Right cardiac atrium (tissue), 5 donors: Measurements from ENCODE around the gene SCRT2. TPM values are rescaled to one million over a fixed set of nuclear protein-coding genes. Genes with fewer than 3 reads are reported as not detected.
"Not testable (repeated sequence)": the region's sequence is repeated elsewhere in the genome, so short reads cannot be mapped to it uniquely, and the experiment has no call there.

Experiments used
- ATAC-seq, 2 donors: fragments of 200-7000 bp; cut with Tn5 transposase; one replicate each; pipeline versions ENCODE4 v1.8.0 to v1.9.1; 2020; ENCODE audit warnings: moderate library complexity in 2 of 2, mild to moderate bottlenecking in 1 of 2
- DNase-seq, 3 donors: peaks; one replicate each; pipeline ENCODE4 v3.0.0-alpha.2; 2020
- H3K27ac ChIP-seq: one replicate; pipeline ENCODE4 v1.5.1; 2013; ENCODE audit warnings: mild to moderate bottlenecking, low read length, control low read depth, moderate library complexity
- H3K27me3 ChIP-seq: one replicate; pipeline ENCODE4 v1.6.1; 2013; ENCODE audit not compliant: control insufficient read depth, insufficient read depth
- H3K4me1 ChIP-seq: one replicate; pipeline ENCODE4 v1.6.1; 2013; ENCODE audit warnings: low read length; ENCODE audit not compliant: control insufficient read depth, insufficient read depth
- H3K4me3 ChIP-seq: one replicate; pipeline ENCODE4 v1.5.1; 2013; ENCODE audit warnings: low read length, control low read depth
- H3K9me3 ChIP-seq: one replicate; pipeline ENCODE4 v1.6.1; 2013; ENCODE audit warnings: low read length; ENCODE audit not compliant: control insufficient read depth
- WGBS: extraction: QIAGEN DNeasy Blood & Tissue Kit; methylation state at CpG from one replicate; pipeline ENCODE4 v1.1.7; 2013; 5-methylcytosine and 5-hydroxymethylcytosine counted together
- intact Hi-C, 4 donors: fragments of 100-400 bp; cut with DNase I; formaldehyde crosslinking; loops; one replicate each; pipeline versions ENCODE4 v1.11.0 to v1.14.0; 2022 to 2023
- polyA plus RNA-seq: library from polyadenylated mRNA; stranded (reverse); fragments of 200-250 nt; gene quantifications from one replicate; pipeline ENCODE4 v1.2.3, GENCODE V29; 2013
- total RNA-seq, 4 donors: library from RNA; stranded (reverse); fragmentation: NEBNext Ultra II Directional; extraction: Animal tissue kit (Norgen Biotek cat#: 25700); gene quantifications; one replicate each; pipeline ENCODE4 v1.2.1, GENCODE V29; 2021
- donor health status: healthy with polysubstance abuse.
- donor health status: DM: no; HTN: yes; CAD: no.
- donor health status: DM: no; HTN: no; CAD: no.
- donor health status: DM: no; HTN: yes; CAD: no; lungs with severe emphysema.
- donor health status: DM: yes; HTN: yes; CAD: no.

SCRT2 gene
- total and polyA plus RNA-seq, 5 donors = not detected

DNA sequence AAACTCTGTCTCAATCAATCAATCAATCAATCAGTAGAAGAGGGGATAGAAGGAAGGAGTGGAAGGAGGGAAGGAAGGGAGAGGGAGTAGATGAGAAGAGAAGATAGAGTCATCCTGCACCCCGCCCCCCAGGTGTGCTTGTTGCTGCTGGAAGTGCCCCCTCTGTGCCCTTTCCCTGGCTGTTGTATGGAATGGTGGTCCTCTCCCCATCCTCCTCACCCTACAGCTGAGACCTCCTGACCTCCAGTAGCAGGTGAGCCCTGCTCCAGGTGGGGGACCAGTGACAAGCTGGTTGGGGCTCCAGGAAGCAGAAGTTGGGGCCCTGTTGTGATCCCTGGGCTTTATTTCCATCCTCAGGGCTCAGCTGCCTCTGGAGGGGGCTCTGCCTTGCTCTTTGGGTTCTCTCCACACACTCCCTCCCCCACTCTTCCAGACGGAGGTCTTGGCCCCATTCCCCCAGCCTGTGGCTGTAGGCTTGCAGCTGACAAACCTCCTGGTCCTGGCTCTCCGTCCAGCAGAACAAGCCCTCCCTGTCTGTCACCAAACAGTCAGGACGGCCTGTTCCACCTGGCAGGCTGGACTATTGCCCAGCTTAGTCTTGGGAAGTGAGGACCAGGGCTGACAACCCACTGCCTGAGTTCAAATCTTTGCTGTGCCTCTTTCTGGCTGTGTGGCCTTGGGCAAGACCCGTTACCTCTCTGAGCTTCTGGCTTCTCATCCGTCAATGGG is 26.0 kb upstream of the SCRT2 start:
- ATAC-seq (no peak), DNase-seq (no peak)
- no peaks in the 10 kb centered on the region for H3K4me1 ChIP-seq
- H3K27ac ChIP-seq = no peak overlapping the region
- no peaks in the 10 kb centered on the region for H3K27me3 ChIP-seq
- no peaks in the 10 kb centered on the region for H3K9me3 ChIP-seq
- WGBS = 54% methylated on average over 6 of the region's 6 CpGs
- H3K4me3 ChIP-seq = no peak overlapping the region
- intact Hi-C loops = no loop called here

DNA sequence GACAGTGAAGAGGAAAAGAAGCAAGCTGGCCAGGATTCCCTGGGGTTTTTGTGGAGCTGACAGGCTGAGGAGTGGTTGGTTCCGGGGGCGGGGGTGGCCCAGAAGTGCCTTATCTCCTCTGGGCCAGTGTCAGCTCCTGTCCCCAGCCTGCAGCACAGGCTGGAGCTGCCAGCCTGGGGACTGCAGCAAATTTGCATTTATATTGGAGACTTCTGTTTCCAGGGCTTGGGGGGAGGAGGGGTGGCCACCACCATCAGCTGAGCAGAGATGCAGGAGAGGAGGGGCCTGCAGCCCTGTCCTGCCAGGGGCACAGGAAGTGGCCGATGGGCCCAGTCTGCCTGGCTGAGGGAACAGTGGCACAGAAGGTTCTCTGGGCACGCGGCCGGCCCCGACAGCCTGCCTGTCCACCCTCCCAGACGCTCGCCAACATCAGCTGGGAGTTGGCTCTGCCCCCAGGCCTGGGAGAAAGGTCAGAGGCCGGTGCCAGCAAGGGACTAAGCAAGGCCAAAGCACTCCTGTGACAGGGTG is 24.3 kb upstream of the SCRT2 start:
- intact Hi-C loops = no loop called here
- peak; percentile 79 to 88 for ATAC-seq
- peak; percentile 44 to 88 (median 82) for DNase-seq
- H3K4me1 ChIP-seq = no peaks in the 10 kb centered on the region
- H3K9me3 ChIP-seq = no peaks in the 10 kb centered on the region
- H3K4me3 ChIP-seq = no peak overlapping the region
- WGBS = 34% methylated on average over 10 of the region's 10 CpGs
- peak overlapping the region; percentile 77 for H3K27ac ChIP-seq
- no peaks in the 10 kb centered on the region for H3K27me3 ChIP-seq

DNA sequence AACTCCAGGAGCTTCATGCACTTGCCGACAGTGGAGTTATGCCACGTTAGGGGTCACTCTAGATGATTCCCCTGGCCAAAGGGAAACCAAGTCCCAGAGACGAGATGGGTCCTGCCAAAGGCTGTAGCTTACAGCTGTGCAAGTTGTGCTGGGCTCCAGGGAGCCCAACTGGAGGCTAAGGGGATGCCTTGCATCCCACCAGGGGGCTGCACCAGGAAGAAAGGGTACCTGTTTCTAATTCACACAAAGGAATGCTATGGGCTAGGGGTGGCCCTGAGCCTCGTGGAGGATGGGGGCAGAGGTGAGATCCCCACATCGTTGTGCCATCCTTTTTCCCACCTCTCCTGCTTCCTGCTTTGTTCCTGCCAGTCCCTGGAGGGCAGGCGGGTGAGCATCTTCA is 23.7 kb upstream of the SCRT2 start:
- no peak for ATAC-seq
- H3K27me3 ChIP-seq = no peaks in the 10 kb centered on the region
- intact Hi-C loops = no loop called here

DNA sequence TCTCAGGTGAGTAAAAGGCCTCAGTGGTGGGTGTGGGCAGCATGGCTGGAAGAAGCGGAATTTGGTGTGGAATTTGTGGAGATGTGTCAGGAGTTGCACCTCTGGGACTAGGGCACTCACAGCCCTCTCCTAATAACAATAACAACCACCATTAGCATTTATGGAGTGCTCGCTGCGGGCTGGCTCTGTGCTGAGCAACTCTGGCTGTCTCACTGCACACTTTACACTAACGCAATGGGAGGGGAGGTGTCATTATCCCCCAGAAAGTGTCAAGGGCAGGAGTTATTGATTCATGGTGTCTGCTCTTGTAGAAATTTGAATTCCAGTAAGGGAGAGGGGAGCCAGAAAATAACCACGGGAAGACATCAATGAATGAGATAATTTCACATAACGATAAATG is 22.7 kb upstream of the SCRT2 start:
- DNase-seq (no peak), ATAC-seq (no peak)
- Histone ChIP-seq H3K27ac (no peak overlapping the region), H3K27me3 (no peaks in the 10 kb centered on the region), H3K9me3 (no peaks in the 10 kb centered on the region), H3K4me1 (no peaks in the 10 kb centered on the region), H3K4me3 (no peak overlapping the region)
- intact Hi-C loops = no loop called here
- WGBS = 77% methylated on average over 6 of the region's 6 CpGs

More for the DNA sequence above, 23.7 kb upstream of the SCRT2 start:
- Histone ChIP-seq H3K27ac (peak overlapping the region; percentile 19), H3K4me3 (no peak overlapping the region), H3K4me1 (no peaks in the 10 kb centered on the region), H3K9me3 (no peaks in the 10 kb centered on the region)
- 49% methylated on average over 6 of the region's 6 CpGs for WGBS
- DNase-seq = no peak

DNA sequence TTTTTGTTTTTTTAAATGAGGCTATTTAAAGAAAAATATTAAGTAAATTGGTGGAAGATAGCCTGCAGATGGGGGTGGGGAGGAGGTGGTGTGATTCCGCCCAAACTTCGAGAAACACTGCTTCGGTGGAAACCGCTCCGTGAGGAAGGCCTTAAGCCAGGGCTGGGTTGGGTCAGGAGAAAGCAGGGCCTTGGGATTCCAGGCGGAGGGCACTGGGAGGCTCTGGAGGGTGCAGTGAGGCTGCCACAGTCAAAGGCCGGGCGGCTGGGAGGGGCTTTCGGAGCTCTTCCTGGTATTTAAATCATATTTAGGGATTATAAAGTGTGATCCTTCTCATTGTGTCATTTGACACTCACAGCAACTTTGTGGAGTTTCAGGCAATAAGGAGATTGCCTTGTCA is 22.2 kb upstream of the SCRT2 start:
- no peaks in the 10 kb centered on the region for H3K4me1 ChIP-seq
- ATAC-seq (no peak), DNase-seq (no peak)
- no peak overlapping the region for H3K27ac ChIP-seq
- H3K27me3 ChIP-seq = no peaks in the 10 kb centered on the region
- WGBS = 82% methylated on average over 9 of the region's 9 CpGs
- H3K9me3 ChIP-seq = no peaks in the 10 kb centered on the region
- intact Hi-C loops = no loop called here
- H3K4me3 ChIP-seq = no peak overlapping the region

DNA sequence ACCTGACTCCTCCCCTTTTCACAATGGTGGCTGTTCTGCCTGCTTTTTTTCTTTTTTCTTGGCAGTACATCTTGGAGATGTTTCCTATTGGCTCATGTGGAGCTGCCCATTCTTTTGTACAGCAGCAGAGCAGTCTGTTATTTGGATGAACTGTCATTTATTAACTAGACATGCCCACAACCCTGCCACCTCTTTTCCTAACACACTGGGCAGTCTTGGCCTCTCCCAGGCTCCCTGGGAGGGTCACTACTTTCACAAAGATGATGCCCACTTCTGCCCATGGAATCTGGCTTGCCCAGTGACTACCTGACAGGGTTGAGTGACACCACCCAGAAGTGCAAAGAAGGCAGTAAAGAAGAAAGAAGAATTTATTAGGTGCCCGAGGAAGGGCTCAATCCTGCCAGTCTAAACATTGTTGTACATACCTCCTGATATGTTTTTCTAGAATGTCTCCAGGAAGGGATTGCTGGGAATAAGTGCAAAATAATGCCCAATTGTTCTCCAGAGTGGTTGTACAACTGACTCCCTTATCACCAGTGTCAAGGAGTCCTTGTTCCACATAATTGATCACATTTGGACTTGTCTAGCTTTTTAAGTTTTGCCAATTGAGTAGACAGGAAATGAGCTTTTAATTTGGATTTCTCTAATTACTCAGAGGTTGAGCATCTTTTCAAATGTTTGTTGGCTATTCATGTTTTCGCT is 19.7 kb upstream of the SCRT2 start:
- ATAC-seq (no peak), DNase-seq (no peak)
- Histone ChIP-seq H3K4me1 (no peaks in the 10 kb centered on the region), H3K27me3 (no peaks in the 10 kb centered on the region), H3K4me3 (no peak overlapping the region), H3K9me3 (no peaks in the 10 kb centered on the region), H3K27ac (no peak overlapping the region)
- intact Hi-C loops = no loop called here
- WGBS = 59% methylated on average over 2 of the region's 2 CpGs

DNA sequence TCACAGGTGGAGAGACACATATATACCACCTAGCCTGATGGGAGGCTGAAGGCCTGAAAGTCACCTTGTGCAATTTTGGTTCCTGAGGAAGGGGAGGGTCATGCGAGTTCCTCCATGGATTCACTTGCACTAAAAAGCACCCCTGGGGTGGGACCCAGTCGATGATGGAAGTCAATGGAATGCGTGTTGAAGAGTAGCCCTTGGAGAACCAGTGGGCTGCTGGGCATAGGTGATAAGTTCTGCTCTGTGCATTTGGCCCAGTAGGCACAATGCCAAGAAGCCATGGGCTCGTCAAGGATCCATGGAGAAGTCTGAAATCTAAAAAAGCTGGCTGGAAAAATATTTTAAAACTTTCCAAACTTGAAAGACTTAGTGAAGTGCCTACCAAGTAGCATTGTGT is 18.9 kb upstream of the SCRT2 start:
- Histone ChIP-seq H3K27me3 (no peaks in the 10 kb centered on the region), H3K27ac (no peak overlapping the region), H3K4me1 (no peaks in the 10 kb centered on the region), H3K9me3 (no peaks in the 10 kb centered on the region), H3K4me3 (no peak overlapping the region)
- 71% methylated on average over 4 of the region's 4 CpGs for WGBS
- intact Hi-C loops = no loop called here
- DNase-seq = no peak
- ATAC-seq = no peak

DNA sequence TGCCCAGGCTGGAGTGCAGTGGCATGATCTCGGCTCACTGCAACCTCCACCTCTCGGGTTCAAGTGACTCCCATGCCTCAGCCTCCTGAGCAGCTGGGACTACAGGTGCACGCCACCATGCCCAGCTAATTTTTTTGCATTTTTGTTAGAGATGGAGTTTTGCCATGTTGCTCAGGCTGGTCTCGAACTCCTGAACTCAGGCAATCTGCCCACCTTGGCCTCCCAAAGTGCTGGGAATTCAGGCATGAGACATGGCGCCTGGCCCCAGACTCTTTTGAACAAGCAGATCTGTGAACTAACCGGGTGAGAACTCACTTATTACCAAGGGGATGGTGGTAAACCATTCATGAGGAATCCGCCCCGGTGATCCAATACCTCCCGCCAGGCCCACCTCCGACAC is 18.2 kb upstream of the SCRT2 start:
- H3K9me3 ChIP-seq, H3K4me3 ChIP-seq, DNase-seq, H3K4me1 ChIP-seq, ATAC-seq, H3K27me3 ChIP-seq, H3K27ac ChIP-seq, intact Hi-C loops: not testable (repeated sequence)
- 88% methylated on average over 10 of the region's 10 CpGs for WGBS

DNA sequence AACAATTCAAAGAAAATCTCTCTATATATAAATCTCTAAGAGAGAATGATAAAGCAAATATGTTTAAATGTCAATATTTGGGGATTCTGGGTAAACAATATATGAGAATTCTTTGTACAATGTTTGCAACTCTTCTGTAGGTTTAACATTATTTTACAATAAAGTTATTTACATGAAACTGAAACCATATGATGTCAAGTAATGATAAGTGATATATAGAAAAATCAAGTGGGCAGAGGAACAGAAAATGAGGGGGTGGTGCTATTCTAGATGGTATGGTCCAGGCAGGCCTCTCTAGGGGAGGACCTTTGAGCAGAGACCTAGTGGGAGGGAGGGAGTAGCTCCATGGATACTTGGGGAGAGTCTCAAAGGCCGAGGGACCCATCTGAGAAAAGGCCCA is 16.4 kb upstream of the SCRT2 start:
- no peak for DNase-seq
- Histone ChIP-seq H3K27ac (no peak overlapping the region), H3K9me3 (no peaks in the 10 kb centered on the region), H3K4me1 (no peaks in the 10 kb centered on the region), H3K4me3 (no peak overlapping the region), H3K27me3 (no peaks in the 10 kb centered on the region)
- intact Hi-C loops = no loop called here
- WGBS = 38% methylated on average over 1 of the region's 1 CpG
- no peak for ATAC-seq

DNA sequence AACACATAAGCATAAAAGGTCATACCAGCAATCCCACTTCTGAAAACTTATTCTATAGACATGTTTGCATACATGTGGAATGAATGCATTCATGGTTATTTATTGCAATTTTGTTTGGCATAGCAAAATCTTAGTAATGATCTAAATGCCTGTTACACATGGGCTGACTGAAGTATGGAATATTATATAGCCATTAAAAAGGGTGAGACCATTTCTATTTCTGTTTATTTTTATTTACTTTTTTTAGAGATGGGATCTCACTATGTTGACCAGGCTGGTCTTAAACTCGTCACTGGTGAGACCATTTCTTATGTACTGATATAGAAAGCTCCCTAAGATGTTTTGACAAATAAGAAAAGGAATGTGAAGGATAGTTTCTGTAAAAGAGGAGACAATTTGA is 14.3 kb upstream of the SCRT2 start:
- Histone ChIP-seq H3K4me3 (no peak overlapping the region), H3K27me3 (no peaks in the 10 kb centered on the region), H3K27ac (no peak overlapping the region), H3K9me3 (no peaks in the 10 kb centered on the region), H3K4me1 (no peaks in the 10 kb centered on the region)
- ATAC-seq (no peak), DNase-seq (no peak)
- 55% methylated on average over 1 of the region's 1 CpG for WGBS
- intact Hi-C loops = no loop called here

DNA sequence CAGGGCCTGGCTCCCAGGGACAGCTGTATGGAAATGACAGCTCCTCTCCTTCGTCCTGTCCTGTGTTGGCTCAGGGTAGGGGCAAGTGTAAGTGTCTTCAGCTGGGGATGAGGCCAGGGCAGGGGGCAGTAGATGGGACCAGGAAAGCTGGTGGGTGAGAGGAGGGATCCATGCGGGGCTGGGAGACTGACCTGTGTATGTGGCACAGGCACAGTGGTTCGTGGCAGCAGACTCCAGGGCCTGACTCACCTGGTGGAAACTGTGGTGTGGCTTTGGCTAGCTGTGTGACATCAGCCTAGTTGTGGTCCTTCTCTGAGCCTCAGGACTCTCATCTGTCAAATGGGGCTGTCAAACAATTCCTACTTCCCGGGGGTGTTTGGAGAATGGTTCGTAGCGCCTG is 13.7 kb upstream of the SCRT2 start:
- no peaks in the 10 kb centered on the region for H3K4me1 ChIP-seq
- H3K9me3 ChIP-seq = no peaks in the 10 kb centered on the region
- no peak for DNase-seq
- no peak overlapping the region for H3K27ac ChIP-seq
- no peak for ATAC-seq
- 72% methylated on average over 6 of the region's 6 CpGs for WGBS
- H3K4me3 ChIP-seq = no peak overlapping the region
- intact Hi-C loops = no loop called here
- no peaks in the 10 kb centered on the region for H3K27me3 ChIP-seq
